Esophagus muscularis mucosa (tissue), 4 donors: ENCODE measurements around the gene MET. TPM values are rescaled to one million over a fixed set of nuclear protein-coding genes. Genes with fewer than 3 reads are reported as not detected.
"Not testable (repeated sequence)": the region's sequence is repeated elsewhere in the genome, so short reads cannot be mapped to it uniquely, and the experiment has no call there.

Experiments used
- DNase-seq: peaks from one replicate; pipeline ENCODE4 v3.0.0-alpha.2; 2017; ENCODE audit errors: extremely low spot score
- H3K27ac ChIP-seq, 4 donors: fragments of 200-600 bp; sonication (generic); replicated peaks in 1 of 4; 1 replicate in 3 of 4; 2 replicates in 1 of 4; pipeline ENCODE4 v1.5.1; 2016 to 2019; ENCODE audit warnings: mild to moderate bottlenecking in 1 of 4
- H3K27me3 ChIP-seq, 4 donors: fragments of 200-600 bp; sonication (generic); one replicate each; pipeline versions ENCODE4 v1.5.1 to v1.6.0; 2016 to 2019
- H3K36me3 ChIP-seq, 4 donors: fragments of 200-600 bp; sonication (generic); one replicate each; pipeline ENCODE4 v1.5.1; 2016 to 2019
- H3K4me1 ChIP-seq, 4 donors: fragments of 200-600 bp; sonication (generic); one replicate each; pipeline ENCODE4 v1.5.1; 2016 to 2019
- H3K4me3 ChIP-seq, 4 donors: fragments of 200-600 bp; sonication (generic); 1 replicate in 2 of 4; 2 replicates in 2 of 4; pipeline ENCODE4 v1.5.1; 2016 to 2019; ENCODE audit warnings: mild to moderate bottlenecking in 4 of 4, moderate library complexity in 1 of 4
- H3K9me3 ChIP-seq, 4 donors: fragments of 200-600 bp; sonication (generic); 1 replicate in 3 of 4; 2 replicates in 1 of 4; pipeline ENCODE4 v1.5.1; 2016 to 2019
- EP300 ChIP-seq: sonication (generic); formaldehyde crosslinking; IDR thresholded peaks from one replicate; pipeline ENCODE4 v1.6.1; 2017; ENCODE audit warnings: antibody characterized with exemption
- POLR2A ChIP-seq: fragments of 450-650 bp; IDR thresholded peaks from one replicate; pipeline ENCODE4 v1.6.1; 2017; ENCODE audit warnings: antibody characterized with exemption, moderate library complexity, mild to moderate bottlenecking, low read depth
- POLR2AphosphoS5 ChIP-seq, 2 donors: sonication (generic); formaldehyde crosslinking; IDR thresholded peaks; one replicate each; pipeline ENCODE4 v1.6.1; 2017; ENCODE audit warnings: antibody characterized with exemption in 2 of 2
- WGBS: methylation state at CpG from one replicate; pipeline ENCODE4 v1.1.5; 2018; 5-methylcytosine and 5-hydroxymethylcytosine counted together
- intact Hi-C: fragments of 100-400 bp; cut with DNase I; formaldehyde crosslinking; loops from one replicate; pipeline ENCODE4 v1.15.1; 2023
- total RNA-seq, 4 donors: library from RNA; depleted of rRNA; stranded (reverse); fragments of >200 nt; gene quantifications; one replicate each; pipeline versions ENCODE4 v1.1.0 to v1.2.1, GENCODE V29; 2016
- TF ChIP-seq, protein P1 (sequence below), 3 experiments: fragments of 200-600 bp in 2 of 3; fragments of 450-650 bp in 1 of 3; sonication (generic) in 2 of 3; IDR thresholded peaks; one replicate each; pipeline ENCODE4 v1.5.1; 2017 to 2019; ENCODE audit warnings: antibody characterized with exemption in 3 of 3, mild to moderate bottlenecking in 2 of 3, moderate library complexity in 1 of 3

MET gene
- total RNA-seq, 4 donors from 2014 or later = 12.0 to 27.2 (median 15.7) TPM

DNA sequence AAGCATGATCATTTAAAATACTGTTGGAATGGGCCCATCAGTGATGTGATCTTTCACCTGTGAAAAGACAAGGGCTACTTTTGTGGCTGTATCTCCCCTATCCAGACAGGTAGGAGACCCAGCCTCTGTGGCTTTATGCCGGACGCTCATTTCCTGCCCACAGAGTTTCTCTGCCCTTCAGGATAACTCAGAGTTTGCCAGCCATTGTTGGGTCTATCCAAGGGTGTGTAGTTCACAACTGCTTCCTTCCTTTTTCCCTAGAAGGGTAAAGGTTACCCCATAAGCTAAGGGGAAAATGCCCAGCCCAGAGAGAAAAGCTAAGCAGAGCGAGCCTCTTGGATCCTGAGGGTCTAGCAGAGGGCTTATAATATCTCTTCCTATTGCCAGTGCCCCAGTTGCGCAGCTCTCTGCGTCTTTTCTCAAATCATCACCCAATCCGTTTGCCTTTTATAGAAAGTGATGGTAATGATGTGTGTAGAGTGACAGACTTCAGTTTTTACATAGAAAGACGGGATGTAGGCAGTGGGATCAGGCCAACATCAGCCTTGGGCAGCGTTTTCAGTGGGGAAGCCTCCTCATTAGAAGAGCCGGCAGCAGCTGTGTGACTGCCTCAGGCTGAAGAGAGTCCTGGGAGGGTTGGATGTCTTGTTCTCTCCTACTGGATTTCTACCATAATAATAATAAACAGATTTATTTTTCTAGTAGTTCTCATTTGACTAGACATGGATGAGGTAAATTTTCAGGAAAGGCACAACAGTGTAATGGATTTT, 80.5 kb downstream of the MET start:
- Histone ChIP-seq H3K27ac (no peak overlapping the region), H3K27me3 (no peaks in the 10 kb centered on the region), H3K4me3 (no peak overlapping the region), H3K36me3 (no peaks in the 10 kb centered on the region), H3K9me3 (peaks cover 0 to 15% (median 6%) of the 10 kb centered on the region in 4 donors), H3K4me1 (no peaks in the 10 kb centered on the region)
- intact Hi-C loops = no loop called here
- 62% methylated on average over 9 of the region's 9 CpGs for WGBS
- TF ChIP-seq POLR2AphosphoS5 (IDR thresholded peaks at IDR 0.05) (no peak), EP300 (no peak)
- TF ChIP-seq, protein P1, sequence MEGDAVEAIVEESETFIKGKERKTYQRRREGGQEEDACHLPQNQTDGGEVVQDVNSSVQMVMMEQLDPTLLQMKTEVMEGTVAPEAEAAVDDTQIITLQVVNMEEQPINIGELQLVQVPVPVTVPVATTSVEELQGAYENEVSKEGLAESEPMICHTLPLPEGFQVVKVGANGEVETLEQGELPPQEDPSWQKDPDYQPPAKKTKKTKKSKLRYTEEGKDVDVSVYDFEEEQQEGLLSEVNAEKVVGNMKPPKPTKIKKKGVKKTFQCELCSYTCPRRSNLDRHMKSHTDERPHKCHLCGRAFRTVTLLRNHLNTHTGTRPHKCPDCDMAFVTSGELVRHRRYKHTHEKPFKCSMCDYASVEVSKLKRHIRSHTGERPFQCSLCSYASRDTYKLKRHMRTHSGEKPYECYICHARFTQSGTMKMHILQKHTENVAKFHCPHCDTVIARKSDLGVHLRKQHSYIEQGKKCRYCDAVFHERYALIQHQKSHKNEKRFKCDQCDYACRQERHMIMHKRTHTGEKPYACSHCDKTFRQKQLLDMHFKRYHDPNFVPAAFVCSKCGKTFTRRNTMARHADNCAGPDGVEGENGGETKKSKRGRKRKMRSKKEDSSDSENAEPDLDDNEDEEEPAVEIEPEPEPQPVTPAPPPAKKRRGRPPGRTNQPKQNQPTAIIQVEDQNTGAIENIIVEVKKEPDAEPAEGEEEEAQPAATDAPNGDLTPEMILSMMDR (IDR thresholded peaks at IDR 0.05) = no peak
- DNase-seq = no peak

DNA sequence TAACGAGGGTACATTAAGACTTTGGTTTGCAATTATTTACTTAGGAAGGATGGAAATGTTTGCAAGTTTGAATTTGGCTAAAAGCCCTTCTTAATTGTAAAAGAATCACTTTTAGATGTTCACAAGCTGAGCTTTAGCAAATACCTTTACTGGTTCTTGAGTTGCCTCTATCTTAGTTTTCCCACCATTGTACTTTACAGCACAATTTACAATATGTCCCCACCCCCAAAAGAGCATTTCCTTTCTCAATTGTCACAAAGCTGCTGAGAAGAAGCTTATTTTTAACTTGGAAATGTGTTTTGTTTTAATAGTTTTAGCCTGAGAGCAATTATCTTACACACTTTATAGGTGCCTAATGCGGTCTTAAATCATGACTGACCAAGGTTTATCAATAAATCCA, 81.1 kb downstream of the MET start:
- H3K36me3 ChIP-seq = no peaks in the 10 kb centered on the region
- DNase-seq = no peak
- peaks cover 0 to 11% (median 4%) of the 10 kb centered on the region in 4 donors for H3K9me3 ChIP-seq
- no peak overlapping the region for H3K27ac ChIP-seq
- H3K27me3 ChIP-seq = no peaks in the 10 kb centered on the region
- intact Hi-C loops = no loop called here
- no peaks in the 10 kb centered on the region for H3K4me1 ChIP-seq
- TF ChIP-seq EP300 (no peak), POLR2A (no peak), POLR2AphosphoS5 (IDR thresholded peaks at IDR 0.05) (no peak)
- TF ChIP-seq, protein P1 (IDR thresholded peaks at IDR 0.05) = no peak
- no peak overlapping the region for H3K4me3 ChIP-seq
- WGBS = 85% methylated on average over 2 of the region's 2 CpGs

DNA sequence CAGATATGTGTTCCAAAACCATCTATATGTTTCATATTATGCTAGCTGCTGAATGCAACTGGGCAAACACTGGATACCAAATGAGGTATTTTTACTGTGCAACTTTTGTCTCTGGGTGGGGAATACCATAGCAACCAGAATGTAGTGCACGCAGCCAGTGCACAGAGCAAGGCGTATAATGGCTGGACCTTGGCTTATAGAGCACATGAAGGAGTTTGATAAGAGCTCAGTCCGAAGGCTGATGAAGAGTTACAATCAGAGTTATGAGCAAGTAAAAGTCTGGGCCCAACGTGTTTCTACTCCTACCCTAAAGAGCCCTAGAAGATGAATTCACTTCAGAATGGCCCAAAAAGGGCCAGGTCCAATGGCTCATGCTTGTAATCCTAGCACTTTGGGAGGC, 82.2 kb downstream of the MET start:
- no peak for DNase-seq
- intact Hi-C loops = no loop called here
- no peak overlapping the region for H3K4me3 ChIP-seq
- no peak overlapping the region for H3K27ac ChIP-seq
- no peaks in the 10 kb centered on the region for H3K4me1 ChIP-seq
- H3K36me3 ChIP-seq = no peaks in the 10 kb centered on the region
- WGBS = 89% methylated on average over 4 of the region's 4 CpGs
- H3K27me3 ChIP-seq = no peaks in the 10 kb centered on the region
- TF ChIP-seq POLR2AphosphoS5 (IDR thresholded peaks at IDR 0.05) (no peak), POLR2A (no peak)
- TF ChIP-seq, protein P1 (IDR thresholded peaks at IDR 0.05) = no peak
- peaks cover 0 to 9% (median 1%) of the 10 kb centered on the region in 4 donors for H3K9me3 ChIP-seq

DNA sequence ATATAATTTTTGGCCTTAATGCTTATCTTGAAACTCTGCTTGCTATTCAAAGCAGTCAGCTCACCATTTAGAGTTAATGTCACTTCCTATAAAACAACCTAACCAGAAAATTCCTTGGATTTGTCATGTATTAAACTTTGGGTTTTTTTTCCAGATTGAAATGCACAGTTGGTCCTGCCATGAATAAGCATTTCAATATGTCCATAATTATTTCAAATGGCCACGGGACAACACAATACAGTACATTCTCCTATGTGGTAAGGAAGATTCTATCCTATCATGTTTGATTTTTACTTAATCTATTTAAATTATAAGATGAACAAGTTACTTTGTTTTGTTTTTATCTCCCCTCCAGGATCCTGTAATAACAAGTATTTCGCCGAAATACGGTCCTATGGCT, 85.3 kb downstream of the MET start:
- TF ChIP-seq POLR2A (no peak), POLR2AphosphoS5 (IDR thresholded peaks at IDR 0.05) (no peak), EP300 (no peak)
- TF ChIP-seq, protein P1 (IDR thresholded peaks at IDR 0.05) = no peak
- no peaks in the 10 kb centered on the region for H3K36me3 ChIP-seq
- no peaks in the 10 kb centered on the region for H3K27me3 ChIP-seq
- no peaks in the 10 kb centered on the region for H3K4me1 ChIP-seq
- no peak for DNase-seq
- intact Hi-C loops = no loop called here
- 95% methylated on average over 4 of the region's 4 CpGs for WGBS
- H3K4me3 ChIP-seq = no peak overlapping the region
- H3K27ac ChIP-seq = no peak overlapping the region
- H3K9me3 ChIP-seq = no peaks in the 10 kb centered on the region

DNA sequence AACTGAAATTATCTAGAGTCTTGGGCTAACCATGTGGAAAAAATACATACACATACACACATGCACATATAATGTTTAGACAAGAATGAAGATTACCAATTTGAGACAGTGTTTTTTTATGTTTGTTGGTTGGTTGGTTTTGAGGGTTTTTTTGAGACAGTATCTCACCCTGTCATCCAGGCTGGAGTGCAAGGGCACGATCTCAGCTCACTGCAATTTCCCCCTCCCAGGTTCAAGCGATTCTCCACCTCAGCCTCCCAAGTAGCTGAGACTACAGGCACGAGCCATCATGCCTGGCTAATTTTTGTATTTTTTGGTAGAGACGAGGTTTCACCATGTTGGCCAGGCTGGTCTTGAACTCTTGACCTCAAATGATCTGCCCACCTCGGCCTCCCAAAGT, 87.6 kb downstream of the MET start:
- H3K27me3 ChIP-seq, intact Hi-C loops: not testable (repeated sequence)

More for the DNA sequence above, 87.6 kb downstream of the MET start:
- not testable (repeated sequence) for DNase-seq, H3K4me3 ChIP-seq, H3K27ac ChIP-seq, H3K9me3 ChIP-seq, H3K4me1 ChIP-seq, H3K36me3 ChIP-seq
- WGBS = 75% methylated on average over 5 of the region's 5 CpGs
